T-helper 17 cell (primary cell): ENCODE data around the gene ARHGEF9. TPM values are rescaled to one million over a fixed set of nuclear protein-coding genes. Genes with fewer than 3 reads are reported as not detected.
"Not testable (repeated sequence)": the region's sequence is repeated elsewhere in the genome, so short reads cannot be mapped to it uniquely, and the experiment has no call there.

ENCODE experiments used
- ATAC-seq: fragments of 150-1000 bp; cut with Tn5 transposase; 2 replicates; pipeline ENCODE4 v1.10.0; 2021; ENCODE audit warnings: mild to moderate bottlenecking, moderate library complexity
- DNase-seq, 3 donors: peaks; one replicate each; pipeline versions ENCODE4 v3.0.0 to v3.0.0-alpha.2; 2020 to 2021
- H3K9me3 ChIP-seq: one replicate; pipeline ENCODE4 v1.7.0; 2013; ENCODE audit warnings: low read length, mild to moderate bottlenecking; ENCODE audit not compliant: control insufficient read depth, poor library complexity, severe bottlenecking
- H3K27ac Mint-ChIP-seq: one replicate; pipeline ENCODE4 v1.8.0; 2022; ENCODE audit warnings: mild to moderate bottlenecking, moderate library complexity, mixed read lengths
- H3K27me3 Mint-ChIP-seq: one replicate; pipeline ENCODE4 v1.8.0; 2022; ENCODE audit warnings: mixed read lengths
- H3K36me3 Mint-ChIP-seq: one replicate; pipeline ENCODE4 v1.8.0; 2022; ENCODE audit warnings: low read depth, mixed read lengths
- H3K4me1 Mint-ChIP-seq: one replicate; pipeline ENCODE4 v1.8.0; 2022; ENCODE audit warnings: mild to moderate bottlenecking, mixed read lengths
- H3K4me3 Mint-ChIP-seq: one replicate; pipeline ENCODE4 v1.8.0; 2022; ENCODE audit warnings: mild to moderate bottlenecking, moderate library complexity, mixed read lengths
- total RNA-seq, 4 donors: library from RNA in 2 of 4; stranded (reverse) in 2 of 4; gene quantifications; one replicate each; pipeline ENCODE4 v1.2.3 and lab custom pipeline; 2022 to 2026

The ARHGEF9 gene
- total RNA-seq = 10 to 100 TPM; 15.2 to 16.2 TPM
- 17.9 to 23.5 reads per million in 2 donors for total RNA-seq (lab: John Stamatoyannopoulos, UW)

GRCh38 chrX:63784902-63785707 is at the start of gene ARHGEF9:
Gene ARHGEF9 (minus strand): TSS chrX:63785214. CDS start chrX:63785145, 69 bp downstream.
- H3K36me3 Mint-ChIP-seq = no peaks in the 10 kb centered on the region
- no peak for DNase-seq
- ATAC-seq = no peak
- H3K4me1 Mint-ChIP-seq = no peaks in the 10 kb centered on the region
- H3K27me3 Mint-ChIP-seq = peaks cover 14% of the 10 kb centered on the region
- H3K27ac Mint-ChIP-seq = no peak within 1 kb of the TSS
- no peaks in the 10 kb centered on the region for H3K9me3 ChIP-seq
- H3K4me3 Mint-ChIP-seq = peak within 1 kb of the TSS; percentile 58

DNA sequence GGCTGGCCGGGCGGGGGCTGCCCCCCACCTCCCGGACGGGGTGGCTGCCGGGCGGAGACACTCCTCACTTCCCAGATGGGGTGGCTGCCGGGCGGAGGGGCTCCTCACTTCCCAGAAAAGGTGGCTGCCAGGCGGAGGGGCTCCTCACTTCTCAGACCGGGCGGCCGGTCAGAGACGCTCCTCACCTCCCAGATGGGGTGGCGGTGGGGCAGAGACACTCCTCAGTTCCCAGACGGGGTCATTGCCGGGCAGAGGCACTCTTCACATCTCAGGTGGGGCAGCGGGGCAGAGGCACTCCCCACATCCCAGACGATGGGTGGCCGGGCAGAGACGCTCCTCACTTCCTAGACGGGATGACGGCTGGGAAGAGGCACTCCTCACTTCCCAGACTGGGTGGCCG is 40.4 kb upstream of the ARHGEF9 start:
- H3K36me3 Mint-ChIP-seq, DNase-seq, H3K4me3 Mint-ChIP-seq, H3K9me3 ChIP-seq, H3K4me1 Mint-ChIP-seq, ATAC-seq, H3K27me3 Mint-ChIP-seq, H3K27ac Mint-ChIP-seq: not testable (repeated sequence)

- Mint-ChIP-seq H3K27ac (no peak overlapping the region), H3K36me3 (no peaks in the 10 kb centered on the region), H3K27me3 (no peaks in the 10 kb centered on the region), H3K4me1 (no peaks in the 10 kb centered on the region), H3K4me3 (no peak overlapping the region)
- DNase-seq = no peak
- ATAC-seq = no peak
- no peaks in the 10 kb centered on the region for H3K9me3 ChIP-seq
Observed at GRCh38 chrX:63818156-63818555, 33.1 kb upstream of the ARHGEF9 start.

DNA sequence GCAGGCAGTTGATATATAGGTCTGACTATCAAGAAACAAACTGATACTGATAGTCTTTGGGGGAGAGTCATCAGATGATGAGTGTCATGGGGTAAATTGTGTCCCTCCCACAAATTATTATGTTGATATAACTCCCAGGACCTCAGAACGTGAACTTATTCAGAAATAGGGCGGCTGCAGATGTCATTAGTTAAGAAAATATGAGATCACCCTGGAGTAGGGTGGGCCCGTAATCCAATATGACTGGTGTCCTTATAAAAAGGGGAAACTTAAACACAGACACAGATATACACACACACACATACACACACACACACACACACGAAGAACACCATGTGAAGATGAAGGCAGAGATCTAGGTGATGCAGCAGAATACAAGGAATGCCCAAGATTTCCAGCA is 32.7 kb upstream of the ARHGEF9 start:
- no peak for DNase-seq
- Mint-ChIP-seq H3K36me3 (no peaks in the 10 kb centered on the region), H3K4me1 (no peaks in the 10 kb centered on the region), H3K27me3 (no peaks in the 10 kb centered on the region), H3K4me3 (no peak overlapping the region), H3K27ac (no peak overlapping the region)
- ATAC-seq = no peak
- no peaks in the 10 kb centered on the region for H3K9me3 ChIP-seq

DNA sequence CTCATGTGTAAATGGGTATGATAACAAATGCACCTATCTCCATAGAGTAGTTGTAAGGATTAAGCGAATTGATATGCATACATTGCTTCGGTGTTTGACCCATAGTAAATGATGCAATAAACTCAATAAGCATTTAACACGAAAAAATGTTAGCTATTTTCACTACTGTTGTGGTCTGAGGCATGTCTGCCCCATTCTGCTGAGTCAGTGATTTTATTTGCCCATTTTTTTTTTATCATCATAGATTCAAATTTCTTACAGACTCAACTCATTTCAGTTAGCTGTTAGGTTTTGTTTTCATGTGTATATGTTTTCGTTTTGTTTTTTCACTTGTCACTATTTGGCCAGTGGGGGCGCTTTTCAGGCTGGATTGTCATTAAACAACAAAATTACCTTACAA is 27.8 kb upstream of the ARHGEF9 start:
- Mint-ChIP-seq H3K27me3 (no peaks in the 10 kb centered on the region), H3K4me3 (no peak overlapping the region), H3K27ac (no peak overlapping the region), H3K4me1 (no peaks in the 10 kb centered on the region), H3K36me3 (no peaks in the 10 kb centered on the region)
- no peaks in the 10 kb centered on the region for H3K9me3 ChIP-seq
- ATAC-seq (no peak), DNase-seq (no peak)

DNA sequence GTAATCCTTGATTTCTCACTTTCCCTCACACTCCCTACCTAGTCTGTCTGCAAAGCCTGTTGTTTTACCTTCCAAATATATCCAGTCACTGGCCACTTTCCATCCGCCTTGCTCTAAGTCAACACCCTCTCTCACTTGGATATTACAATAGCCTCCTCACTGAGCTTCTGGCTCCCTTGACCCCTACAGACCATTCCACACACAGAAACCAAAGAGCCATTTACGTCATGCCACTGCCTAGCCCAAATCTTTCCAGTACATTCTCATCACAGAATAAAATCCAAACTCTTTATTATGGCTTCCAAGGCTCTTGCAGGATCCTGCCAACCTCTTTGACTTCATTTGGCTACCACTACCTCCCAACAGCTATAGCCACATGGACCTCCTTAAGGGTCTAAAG is 25.7 kb upstream of the ARHGEF9 start:
- H3K36me3 Mint-ChIP-seq = no peaks in the 10 kb centered on the region
- H3K4me3 Mint-ChIP-seq = no peak overlapping the region
- no peaks in the 10 kb centered on the region for H3K27me3 Mint-ChIP-seq
- ATAC-seq (no peak), DNase-seq (no peak)
- H3K27ac Mint-ChIP-seq = no peak overlapping the region
- no peaks in the 10 kb centered on the region for H3K9me3 ChIP-seq
- no peaks in the 10 kb centered on the region for H3K4me1 Mint-ChIP-seq

GRCh38 chrX:63809173-63809572 is 24.2 kb upstream of the ARHGEF9 start:
- no peaks in the 10 kb centered on the region for H3K4me1 Mint-ChIP-seq
- DNase-seq (no peak), ATAC-seq (no peak)
- H3K9me3 ChIP-seq = no peaks in the 10 kb centered on the region
- H3K27me3 Mint-ChIP-seq = no peaks in the 10 kb centered on the region
- H3K4me3 Mint-ChIP-seq = no peak overlapping the region
- no peaks in the 10 kb centered on the region for H3K36me3 Mint-ChIP-seq
- H3K27ac Mint-ChIP-seq = no peak overlapping the region

DNA sequence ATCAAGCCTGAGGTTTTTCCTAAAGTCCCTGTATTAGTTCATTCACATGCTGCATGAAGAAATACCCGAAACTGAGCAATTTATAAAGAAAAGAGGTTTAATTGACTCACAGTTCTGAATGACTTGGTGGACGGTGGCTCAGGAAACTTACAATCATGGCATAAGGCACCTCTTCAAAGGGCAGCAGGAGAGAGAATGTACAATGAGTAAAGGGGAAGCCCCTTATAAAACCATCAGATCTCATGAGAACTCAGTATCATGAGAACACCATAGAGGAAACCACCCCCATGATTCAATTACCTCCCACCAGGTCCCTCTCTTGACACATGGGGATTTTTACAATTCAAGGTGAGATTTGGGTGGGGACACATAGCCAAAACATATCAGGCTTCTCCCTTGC is 10.4 kb upstream of the ARHGEF9 start:
- H3K4me3 Mint-ChIP-seq, ATAC-seq, H3K27ac Mint-ChIP-seq, H3K27me3 Mint-ChIP-seq, DNase-seq, H3K4me1 Mint-ChIP-seq, H3K9me3 ChIP-seq, H3K36me3 Mint-ChIP-seq: not testable (repeated sequence)

DNA sequence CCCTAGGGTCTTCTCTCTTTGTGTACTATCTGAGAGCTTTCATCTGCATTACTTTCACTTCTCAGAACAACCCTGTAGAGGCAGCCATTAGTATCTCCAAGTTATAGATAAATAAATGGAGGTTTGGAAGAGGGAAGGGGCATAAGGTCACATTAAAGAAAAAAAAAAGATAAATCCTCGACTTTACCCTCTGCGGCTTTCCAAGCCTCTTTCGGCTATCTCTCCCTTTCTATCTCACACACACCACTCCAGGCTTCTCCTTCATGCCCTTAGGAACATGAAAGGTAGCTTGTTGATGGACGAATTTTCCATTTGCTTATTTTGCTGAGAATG is 660 bp upstream of the ARHGEF9 start:
- Mint-ChIP-seq H3K27ac (no peak overlapping the region), H3K27me3 (peaks cover 14% of the 10 kb centered on the region), H3K4me1 (no peaks in the 10 kb centered on the region), H3K4me3 (peak overlapping the region; percentile 58), H3K36me3 (no peaks in the 10 kb centered on the region)
- no peak for DNase-seq
- no peak for ATAC-seq
- no peaks in the 10 kb centered on the region for H3K9me3 ChIP-seq

GRCh38 chrX:63784346-63784901 is 590 bp downstream of the ARHGEF9 start:
- Mint-ChIP-seq H3K4me3 (peak overlapping the region; percentile 58), H3K27me3 (peaks cover 14% of the 10 kb centered on the region), H3K36me3 (no peaks in the 10 kb centered on the region), H3K4me1 (no peaks in the 10 kb centered on the region), H3K27ac (no peak overlapping the region)
- H3K9me3 ChIP-seq = no peaks in the 10 kb centered on the region
- ATAC-seq (no peak), DNase-seq (no peak)

- ATAC-seq (no peak), DNase-seq (no peak)
- H3K36me3 Mint-ChIP-seq = no peaks in the 10 kb centered on the region
- no peaks in the 10 kb centered on the region for H3K4me1 Mint-ChIP-seq
- peaks cover 14% of the 10 kb centered on the region for H3K27me3 Mint-ChIP-seq
- no peaks in the 10 kb centered on the region for H3K9me3 ChIP-seq
- no peak overlapping the region for H3K4me3 Mint-ChIP-seq
- no peak overlapping the region for H3K27ac Mint-ChIP-seq
Observed at GRCh38 chrX:63782515-63782914, 2.5 kb downstream of the ARHGEF9 start.

GRCh38 chrX:63768760-63769159 is 16.3 kb downstream of the ARHGEF9 start:
- H3K27me3 Mint-ChIP-seq = no peaks in the 10 kb centered on the region
- ATAC-seq (no peak), DNase-seq (no peak)
- H3K4me3 Mint-ChIP-seq = no peak overlapping the region
- H3K4me1 Mint-ChIP-seq = no peaks in the 10 kb centered on the region
- H3K9me3 ChIP-seq = no peaks in the 10 kb centered on the region
- peaks cover 5% of the 10 kb centered on the region for H3K36me3 Mint-ChIP-seq
- H3K27ac Mint-ChIP-seq = no peak overlapping the region

- no peak for DNase-seq
- no peak for ATAC-seq
- no peak overlapping the region for H3K4me3 Mint-ChIP-seq
Observed at GRCh38 chrX:63765712-63766111, 19.3 kb downstream of the ARHGEF9 start.

DNA sequence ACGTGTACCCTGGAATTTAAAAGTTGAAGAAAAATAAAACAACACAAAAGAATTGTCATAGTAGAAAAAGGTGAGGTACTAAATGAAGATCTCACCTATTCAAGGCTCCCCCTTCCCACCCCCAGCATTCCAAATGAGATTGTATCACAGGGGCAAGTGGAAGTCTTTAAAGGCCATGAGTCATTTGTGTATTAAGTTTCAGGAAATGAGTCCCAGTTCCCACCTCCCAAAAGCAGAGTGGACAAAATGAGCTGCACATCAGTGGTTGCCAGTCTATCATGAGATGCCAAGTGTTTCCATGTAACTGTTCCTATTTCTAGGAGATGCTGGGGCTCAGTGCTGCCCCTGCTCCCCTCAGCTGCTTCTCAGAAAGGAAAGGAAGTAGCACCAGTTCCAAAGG is 20.1 kb downstream of the ARHGEF9 start:
- ATAC-seq (no peak), DNase-seq (no peak)
- H3K4me3 Mint-ChIP-seq = no peak overlapping the region
- H3K27me3 Mint-ChIP-seq = no peaks in the 10 kb centered on the region
- no peaks in the 10 kb centered on the region for H3K9me3 ChIP-seq
- no peaks in the 10 kb centered on the region for H3K4me1 Mint-ChIP-seq
- H3K27ac Mint-ChIP-seq = no peak overlapping the region
- H3K36me3 Mint-ChIP-seq = no peaks in the 10 kb centered on the region

More at GRCh38 chrX:63765712-63766111, 19.3 kb downstream of the ARHGEF9 start:
- peaks cover under 1% of the 10 kb centered on the region for H3K36me3 Mint-ChIP-seq
- no peak overlapping the region for H3K27ac Mint-ChIP-seq
- H3K4me1 Mint-ChIP-seq = no peaks in the 10 kb centered on the region
- H3K27me3 Mint-ChIP-seq = no peaks in the 10 kb centered on the region
- H3K9me3 ChIP-seq = no peaks in the 10 kb centered on the region
